GM12801 (cell line): ENCODE results near the gene LRP2.

Source experiments
- TF ChIP-seq, protein P1 (sequence below): IDR thresholded peaks from one replicate; pipeline ENCODE4 v1.5.1; 2011; ENCODE audit warnings: control low read depth; ENCODE audit not compliant: insufficient read length; ENCODE audit errors: extremely low read depth

The LRP2 gene

DNA sequence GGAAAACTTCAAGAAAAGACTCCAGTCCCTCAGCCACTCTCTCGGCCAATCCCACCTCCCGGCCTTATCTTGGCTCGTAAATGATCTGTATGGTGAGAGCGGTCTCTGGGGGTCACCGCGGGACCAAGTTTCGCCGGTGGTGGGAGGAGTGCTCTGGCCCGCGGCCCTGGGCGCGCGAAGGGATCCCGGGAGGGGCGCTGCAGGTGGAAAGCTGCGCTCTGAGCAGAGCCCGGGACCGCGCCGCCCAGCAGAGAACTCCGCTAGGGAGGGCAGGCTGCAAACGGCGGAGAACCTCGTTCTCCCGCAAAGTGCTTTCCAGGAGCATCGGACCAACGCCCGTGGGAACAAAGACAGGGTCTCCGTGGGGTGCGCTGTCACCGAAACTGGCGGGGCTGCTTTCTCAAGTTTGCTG, 622 bp downstream of the LRP2 start:
- TF ChIP-seq, protein P1, sequence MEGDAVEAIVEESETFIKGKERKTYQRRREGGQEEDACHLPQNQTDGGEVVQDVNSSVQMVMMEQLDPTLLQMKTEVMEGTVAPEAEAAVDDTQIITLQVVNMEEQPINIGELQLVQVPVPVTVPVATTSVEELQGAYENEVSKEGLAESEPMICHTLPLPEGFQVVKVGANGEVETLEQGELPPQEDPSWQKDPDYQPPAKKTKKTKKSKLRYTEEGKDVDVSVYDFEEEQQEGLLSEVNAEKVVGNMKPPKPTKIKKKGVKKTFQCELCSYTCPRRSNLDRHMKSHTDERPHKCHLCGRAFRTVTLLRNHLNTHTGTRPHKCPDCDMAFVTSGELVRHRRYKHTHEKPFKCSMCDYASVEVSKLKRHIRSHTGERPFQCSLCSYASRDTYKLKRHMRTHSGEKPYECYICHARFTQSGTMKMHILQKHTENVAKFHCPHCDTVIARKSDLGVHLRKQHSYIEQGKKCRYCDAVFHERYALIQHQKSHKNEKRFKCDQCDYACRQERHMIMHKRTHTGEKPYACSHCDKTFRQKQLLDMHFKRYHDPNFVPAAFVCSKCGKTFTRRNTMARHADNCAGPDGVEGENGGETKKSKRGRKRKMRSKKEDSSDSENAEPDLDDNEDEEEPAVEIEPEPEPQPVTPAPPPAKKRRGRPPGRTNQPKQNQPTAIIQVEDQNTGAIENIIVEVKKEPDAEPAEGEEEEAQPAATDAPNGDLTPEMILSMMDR, result no peak

DNA sequence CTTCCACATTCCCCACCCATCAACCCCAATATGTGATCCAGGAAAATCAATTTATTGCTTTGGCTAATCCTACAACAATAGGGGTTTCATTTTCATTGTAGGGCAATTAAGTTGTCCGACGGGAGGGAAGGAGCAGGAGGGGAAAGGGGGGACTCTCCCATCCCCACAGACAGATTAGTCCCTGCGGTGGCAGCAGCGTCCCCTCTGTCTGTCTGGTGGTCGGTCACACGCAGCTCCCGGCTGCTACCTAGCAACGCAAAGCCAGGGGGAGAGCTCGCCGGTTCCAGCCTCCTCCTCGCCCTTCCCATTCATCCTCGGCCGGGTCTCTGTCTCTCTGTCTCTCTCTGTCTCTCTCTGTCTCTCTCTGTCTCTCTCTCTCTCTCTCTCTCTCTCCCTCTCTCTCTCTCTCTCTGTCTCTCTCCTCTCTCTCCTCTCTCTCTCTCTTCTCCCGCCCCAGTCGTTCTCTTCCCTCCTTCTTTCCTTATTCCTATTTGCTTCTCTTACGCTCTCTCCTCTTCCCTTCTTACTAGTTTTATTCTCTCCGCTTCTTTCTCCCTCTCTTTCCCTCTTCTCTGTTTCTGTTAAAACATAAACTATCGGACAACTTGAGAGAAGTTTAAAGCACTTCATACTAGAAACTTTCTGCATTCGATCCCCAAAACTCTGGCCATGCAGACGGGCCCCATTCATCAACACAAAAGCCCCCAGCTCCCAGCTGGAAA, 1.2 kb downstream of the LRP2 start:
- TF ChIP-seq, protein P1, result no peak

DNA sequence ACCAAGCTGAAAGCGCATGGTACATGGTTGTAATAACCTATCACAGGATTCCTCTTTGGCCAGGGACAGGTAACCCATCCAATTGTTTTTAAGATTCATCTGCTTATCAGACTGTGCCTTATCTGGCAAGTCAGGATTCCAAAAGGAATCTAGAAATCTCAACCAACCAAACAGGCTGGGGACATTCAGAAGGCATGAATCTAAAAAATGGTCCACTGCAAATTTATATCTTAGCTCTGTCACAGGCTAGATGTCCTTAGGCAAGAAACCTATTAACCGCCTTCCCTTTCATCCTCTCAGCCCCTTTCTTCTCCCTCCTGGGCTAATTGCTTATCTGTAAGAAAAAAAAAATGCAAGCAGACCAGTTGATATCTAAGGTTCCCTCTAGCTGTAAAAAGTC, 4.3 kb downstream of the LRP2 start:
- TF ChIP-seq, protein P1, result no peak

DNA sequence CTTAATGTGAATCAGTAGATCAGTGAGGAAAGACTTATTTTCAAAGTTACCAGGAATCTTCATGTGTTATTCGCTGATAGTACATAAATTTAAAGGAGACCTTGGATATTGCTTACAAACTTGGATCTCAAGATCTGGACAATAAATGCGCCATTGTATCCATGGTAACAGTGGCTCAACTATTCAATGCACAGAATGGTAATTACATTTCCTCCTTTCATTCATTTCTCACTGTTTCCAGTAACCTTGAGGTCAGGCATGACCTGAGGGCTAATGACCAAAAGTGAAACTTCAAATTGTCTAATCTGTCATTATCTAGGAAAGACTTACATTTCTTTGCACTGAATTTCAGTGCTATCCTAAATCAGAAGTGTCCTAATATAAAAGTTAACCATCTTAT, 8.1 kb downstream of the LRP2 start:
- TF ChIP-seq, protein P1, result no peak

DNA sequence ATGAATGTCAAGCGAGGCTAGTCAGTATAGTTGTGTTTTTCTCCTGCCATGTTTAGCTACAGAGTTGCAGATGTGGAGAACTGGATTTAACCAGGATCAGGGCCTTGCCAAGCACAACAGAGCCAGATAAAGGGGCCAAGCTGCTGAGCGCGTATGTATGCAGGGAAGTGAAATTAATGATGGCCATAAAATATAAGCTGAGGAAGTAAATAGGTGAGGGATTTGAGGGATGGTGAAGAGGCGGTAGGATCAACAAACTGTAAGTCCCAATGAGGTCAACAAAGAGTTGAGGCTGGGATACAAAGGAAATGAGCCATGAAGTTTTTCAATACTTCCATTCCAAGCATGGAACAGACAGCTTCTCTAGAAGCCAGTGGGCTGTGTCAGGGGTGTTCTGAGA, 10.6 kb downstream of the LRP2 start:
- TF ChIP-seq, protein P1, result no peak

DNA sequence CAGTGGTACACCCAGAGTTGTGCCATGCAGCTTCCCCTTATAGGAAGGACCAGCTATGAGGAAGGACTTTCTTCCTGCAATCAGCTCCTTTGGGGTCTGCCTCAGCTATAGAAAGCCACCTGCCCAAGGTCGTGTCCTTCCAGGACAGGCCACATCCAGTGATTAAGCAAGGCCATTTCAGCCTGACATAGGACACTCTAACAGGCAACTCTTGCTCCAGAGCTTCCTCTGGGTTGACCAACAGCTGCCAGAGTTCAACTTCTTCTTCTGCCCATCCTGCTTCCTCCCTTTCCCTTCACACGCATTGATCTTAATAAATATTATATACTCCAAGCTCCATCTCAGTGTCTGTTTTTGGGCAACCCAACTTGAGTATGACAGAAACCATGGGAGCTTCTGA, 12.8 kb downstream of the LRP2 start:
- TF ChIP-seq, protein P1, result no peak

DNA sequence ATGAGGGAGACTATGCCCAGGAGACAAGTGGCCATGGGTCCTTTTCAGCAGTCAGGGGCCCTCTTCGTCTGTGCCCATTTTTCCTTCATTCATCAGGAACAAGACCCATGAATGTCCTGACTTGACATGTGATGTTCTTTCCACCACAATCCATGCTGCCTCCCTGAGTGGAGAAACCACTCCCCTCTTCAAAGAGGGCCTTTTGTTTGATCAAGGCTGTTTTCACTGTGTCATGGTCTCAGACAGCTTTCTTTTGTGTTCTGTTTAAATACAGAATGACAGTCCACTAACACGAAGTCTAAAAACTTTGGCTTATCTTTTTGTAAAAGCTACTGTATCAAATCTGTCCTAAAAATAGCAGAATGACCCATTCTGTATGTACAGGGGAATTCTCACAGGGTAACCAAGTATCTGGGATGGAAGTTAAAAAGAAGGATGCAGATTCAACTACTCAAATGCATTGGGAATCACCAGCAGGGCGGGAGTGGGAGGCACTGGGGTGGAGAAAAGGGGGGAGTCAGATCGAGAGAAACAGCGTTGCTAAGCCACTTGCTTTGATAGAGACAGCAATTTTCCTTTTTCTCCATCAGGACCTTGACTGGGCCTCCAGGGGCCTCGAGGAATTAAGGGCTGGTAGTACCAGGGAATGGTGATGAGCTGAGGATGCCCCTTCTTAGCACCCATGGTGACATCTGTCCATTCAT, 13.9 kb downstream of the LRP2 start:
- TF ChIP-seq, protein P1, result no peak
